Activated B cell treated with CpG ODN at 0.5 μM for 24 hours (primary cell): ENCODE results near the gene BRAF. TPM values are rescaled to one million over a fixed set of nuclear protein-coding genes. Genes with fewer than 3 reads are reported as not detected.

Source experiments
- ATAC-seq: fragments of 200-7000 bp; cut with Tn5 transposase; one replicate; pipeline ENCODE4 v1.10.0; 2021; ENCODE audit warnings: low read depth, mild to moderate bottlenecking, moderate library complexity
- CTCF ChIA-PET: fragments of 350-600 bp; sonication (Branson Sonifier 250); formaldehyde crosslinking; loops from one replicate; lab custom pipeline; 2021; ENCODE audit warnings: antibody characterized with exemption; lab: Charles Lee
- POLR2A ChIA-PET: fragments of 350-600 bp; sonication (Branson Sonifier 250); formaldehyde crosslinking; loops from one replicate; lab custom pipeline; 2021; ENCODE audit warnings: antibody characterized with exemption; lab: Charles Lee
- DNase-seq: peaks from one replicate; pipeline ENCODE4 v3.0.0; 2022
- H3K27ac Mint-ChIP-seq: one replicate; pipeline ENCODE4 v1.8.0; 2020; ENCODE audit warnings: mixed read lengths
- H3K27me3 Mint-ChIP-seq: one replicate; pipeline ENCODE4 v1.8.0; 2021; ENCODE audit warnings: mixed read lengths
- H3K36me3 Mint-ChIP-seq: one replicate; pipeline ENCODE4 v1.8.0; 2021; ENCODE audit warnings: low read depth, mixed read lengths
- H3K4me1 Mint-ChIP-seq: one replicate; pipeline ENCODE4 v1.8.0; 2021; ENCODE audit warnings: mixed read lengths
- H3K4me3 Mint-ChIP-seq: one replicate; pipeline ENCODE4 v1.8.0; 2020; ENCODE audit warnings: mild to moderate bottlenecking, mixed read lengths
- H3K9me3 Mint-ChIP-seq: one replicate; pipeline ENCODE4 v1.8.0; 2020; ENCODE audit warnings: mixed read lengths
- intact Hi-C: fragments of 100-400 bp; cut with micrococcal nuclease; formaldehyde crosslinking; loops from one replicate; pipeline ENCODE4 v1.15.1; 2024
- total RNA-seq: library from RNA; stranded (reverse); gene quantifications from 2 replicates; pipeline ENCODE4 v1.2.3, GENCODE V29; 2022
- TF ChIP-seq, protein P1 (sequence below): fragments of 200-600 bp; IDR thresholded peaks from one replicate; pipeline ENCODE4 v1.8.0; 2022; ENCODE audit warnings: antibody characterized with exemption, mild to moderate bottlenecking

The BRAF gene
- total RNA-seq, 1 donor from 2014 or later, result 65.4 TPM

- DNase-seq (no peak), ATAC-seq (peak; percentile 21)
- no peak overlapping the region for H3K27ac Mint-ChIP-seq
- peaks cover 62% of the 10 kb centered on the region for H3K4me1 Mint-ChIP-seq
- POLR2A ChIA-PET, result no interaction called here
- TF ChIP-seq, protein P1, sequence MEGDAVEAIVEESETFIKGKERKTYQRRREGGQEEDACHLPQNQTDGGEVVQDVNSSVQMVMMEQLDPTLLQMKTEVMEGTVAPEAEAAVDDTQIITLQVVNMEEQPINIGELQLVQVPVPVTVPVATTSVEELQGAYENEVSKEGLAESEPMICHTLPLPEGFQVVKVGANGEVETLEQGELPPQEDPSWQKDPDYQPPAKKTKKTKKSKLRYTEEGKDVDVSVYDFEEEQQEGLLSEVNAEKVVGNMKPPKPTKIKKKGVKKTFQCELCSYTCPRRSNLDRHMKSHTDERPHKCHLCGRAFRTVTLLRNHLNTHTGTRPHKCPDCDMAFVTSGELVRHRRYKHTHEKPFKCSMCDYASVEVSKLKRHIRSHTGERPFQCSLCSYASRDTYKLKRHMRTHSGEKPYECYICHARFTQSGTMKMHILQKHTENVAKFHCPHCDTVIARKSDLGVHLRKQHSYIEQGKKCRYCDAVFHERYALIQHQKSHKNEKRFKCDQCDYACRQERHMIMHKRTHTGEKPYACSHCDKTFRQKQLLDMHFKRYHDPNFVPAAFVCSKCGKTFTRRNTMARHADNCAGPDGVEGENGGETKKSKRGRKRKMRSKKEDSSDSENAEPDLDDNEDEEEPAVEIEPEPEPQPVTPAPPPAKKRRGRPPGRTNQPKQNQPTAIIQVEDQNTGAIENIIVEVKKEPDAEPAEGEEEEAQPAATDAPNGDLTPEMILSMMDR, result no peak
- H3K4me3 Mint-ChIP-seq, result no peak overlapping the region
- intact Hi-C loops, result no loop called here
- H3K36me3 Mint-ChIP-seq, result peaks cover 14% of the 10 kb centered on the region
- CTCF ChIA-PET, result no interaction called here
- no peaks in the 10 kb centered on the region for H3K27me3 Mint-ChIP-seq
- H3K9me3 Mint-ChIP-seq, result peaks cover 2% of the 10 kb centered on the region
These were observed 43.1 kb downstream of the BRAF start for GRCh38 chr7:140881507-140882228.

DNA sequence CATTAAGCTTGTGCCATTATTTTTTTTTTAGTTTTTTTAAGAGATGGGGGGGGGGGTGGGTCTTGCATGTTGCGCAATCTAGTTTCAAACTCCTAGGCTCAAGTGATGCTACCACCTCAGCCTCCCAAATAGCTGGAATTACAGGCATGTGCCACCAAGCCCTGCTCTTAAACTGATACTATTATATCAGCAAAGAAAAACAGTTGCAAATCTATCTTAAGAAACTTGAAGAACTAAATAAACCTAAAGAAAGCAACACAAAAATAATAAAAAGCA, 47.5 kb downstream of the BRAF start:
- DNase-seq (no peak), ATAC-seq (no peak)
- Mint-ChIP-seq H3K4me1 (peaks cover 60% of the 10 kb centered on the region), H3K27ac (no peak overlapping the region), H3K36me3 (peaks cover 24% of the 10 kb centered on the region), H3K4me3 (no peak overlapping the region), H3K27me3 (no peaks in the 10 kb centered on the region), H3K9me3 (peaks cover 2% of the 10 kb centered on the region)
- intact Hi-C loops, result loop anchor here (2.0 kb wide), 1 partner anchor 48 kb away; the partner anchor contains the start of gene BRAF
- POLR2A ChIA-PET, result interaction anchor here (1.5 kb wide), 1 partner anchor 47 kb away, joined by 4 read pairs; the partner anchor contains the start of gene BRAF
- TF ChIP-seq, protein P1, result no peak
- CTCF ChIA-PET, result no interaction called here

- H3K36me3 Mint-ChIP-seq, result peaks cover 24% of the 10 kb centered on the region
- peaks cover 2% of the 10 kb centered on the region for H3K9me3 Mint-ChIP-seq
- CTCF ChIA-PET, result no interaction called here
- no peaks in the 10 kb centered on the region for H3K27me3 Mint-ChIP-seq
- ATAC-seq (no peak), DNase-seq (no peak)
- H3K27ac Mint-ChIP-seq, result no peak overlapping the region
- intact Hi-C loops, result loop anchor here (1.0 to 2.0 kb wide), 2 partner anchors 10 to 48 kb away; partner anchors contain the start of gene BRAF
- POLR2A ChIA-PET, result interaction anchor here (0.6 to 1.5 kb wide), 4 partner anchors 30 to 1517 kb away, joined by 3 to 4 read pairs (median 4); partner anchors contain the start of genes BRAF and LUC7L2
- peaks cover 57% of the 10 kb centered on the region for H3K4me1 Mint-ChIP-seq
- TF ChIP-seq, protein P1, result no peak
- H3K4me3 Mint-ChIP-seq, result no peak overlapping the region
These were observed 48.0 kb downstream of the BRAF start for GRCh38 chr7:140876519-140877248.

GRCh38 chr7:140873434-140873833, 51.3 kb downstream of the BRAF start:
- Mint-ChIP-seq H3K27ac (no peak overlapping the region), H3K4me3 (no peak overlapping the region), H3K9me3 (peaks cover 2% of the 10 kb centered on the region), H3K4me1 (peaks cover 65% of the 10 kb centered on the region), H3K36me3 (peaks cover 20% of the 10 kb centered on the region), H3K27me3 (no peaks in the 10 kb centered on the region)
- intact Hi-C loops, result loop anchor here (5.0 kb wide), 1 partner anchor 36 kb away; no protein-coding TSS in a partner anchor
- TF ChIP-seq, protein P1, result no peak
- ATAC-seq, result no peak
- CTCF ChIA-PET, result no interaction called here
- DNase-seq, result no peak
- POLR2A ChIA-PET, result no interaction called here

- intact Hi-C loops, result loop anchor here (5.0 kb wide), 1 partner anchor 33 kb away; no protein-coding TSS in a partner anchor
- H3K27me3 Mint-ChIP-seq, result no peaks in the 10 kb centered on the region
- TF ChIP-seq, protein P1, result no peak
- no peaks in the 10 kb centered on the region for H3K9me3 Mint-ChIP-seq
- no peak overlapping the region for H3K27ac Mint-ChIP-seq
- ChIA-PET POLR2A (interaction anchor here (0.7 kb wide), 2 partner anchors 35 to 1500 kb away, joined by 3 to 4 read pairs; no protein-coding TSS in a partner anchor), CTCF (no interaction called here)
- no peak overlapping the region for H3K4me3 Mint-ChIP-seq
- ATAC-seq (no peak), DNase-seq (no peak)
- H3K36me3 Mint-ChIP-seq, result peaks cover 19% of the 10 kb centered on the region
- H3K4me1 Mint-ChIP-seq, result peaks cover 62% of the 10 kb centered on the region
These were observed 54.7 kb downstream of the BRAF start for GRCh38 chr7:140870003-140870402.
